ENCODE results near the gene PPP6R2. TPM values are rescaled to one million over a fixed set of nuclear protein-coding genes. Genes with fewer than 3 reads are reported as not detected.
A peak's percentile ranks its signal among the peaks of the same experiment; 100 is the strongest.

The PPP6R2 gene
- polyA plus RNA-seq, 3 donors from 2014 or later: 13.5 to 43.5 (median 19.6) TPM

DNA sequence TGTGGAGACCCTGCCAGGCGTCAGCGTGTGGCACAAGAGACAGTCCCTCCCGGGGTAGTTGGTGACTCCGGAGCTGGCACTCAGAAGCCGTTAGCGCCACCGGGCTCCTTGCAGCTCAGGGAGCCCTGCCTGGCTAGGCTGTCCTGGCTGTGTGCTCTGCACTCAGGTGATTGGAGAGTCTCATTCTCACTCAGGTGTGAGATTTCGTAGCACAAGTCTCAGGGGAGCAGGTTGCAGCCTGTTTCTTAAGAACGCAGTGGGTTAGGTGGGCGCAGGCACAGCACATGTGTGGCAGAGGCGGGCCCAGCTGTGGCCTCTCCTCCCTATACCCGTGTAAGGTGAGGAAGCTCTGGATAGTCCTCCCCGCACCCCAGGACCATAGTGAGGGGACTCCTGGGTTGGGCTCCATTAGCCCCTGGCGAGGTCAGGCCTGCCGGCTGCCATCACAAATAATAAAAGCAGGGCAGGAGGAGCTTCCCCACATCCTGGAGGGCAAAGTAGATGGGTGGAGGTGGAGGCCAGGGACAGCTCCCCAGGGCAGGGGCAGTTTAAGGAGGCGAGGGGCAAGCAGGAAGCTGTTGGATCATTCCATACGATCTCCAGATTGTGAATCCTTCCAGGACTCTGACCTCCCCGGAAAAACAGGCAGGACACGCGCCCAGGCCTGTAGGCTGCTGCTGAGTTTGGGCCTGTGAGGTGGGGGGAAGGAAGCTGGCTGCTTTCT is 92.3 kb downstream of the PPP6R2 start:
- peaks cover 3 to 30% (median 7%) of the 10 kb centered on the region in 3 donors for H3K27me3 Mint-ChIP-seq (ENCODE audit: low read depth in 3 of 3)

DNA sequence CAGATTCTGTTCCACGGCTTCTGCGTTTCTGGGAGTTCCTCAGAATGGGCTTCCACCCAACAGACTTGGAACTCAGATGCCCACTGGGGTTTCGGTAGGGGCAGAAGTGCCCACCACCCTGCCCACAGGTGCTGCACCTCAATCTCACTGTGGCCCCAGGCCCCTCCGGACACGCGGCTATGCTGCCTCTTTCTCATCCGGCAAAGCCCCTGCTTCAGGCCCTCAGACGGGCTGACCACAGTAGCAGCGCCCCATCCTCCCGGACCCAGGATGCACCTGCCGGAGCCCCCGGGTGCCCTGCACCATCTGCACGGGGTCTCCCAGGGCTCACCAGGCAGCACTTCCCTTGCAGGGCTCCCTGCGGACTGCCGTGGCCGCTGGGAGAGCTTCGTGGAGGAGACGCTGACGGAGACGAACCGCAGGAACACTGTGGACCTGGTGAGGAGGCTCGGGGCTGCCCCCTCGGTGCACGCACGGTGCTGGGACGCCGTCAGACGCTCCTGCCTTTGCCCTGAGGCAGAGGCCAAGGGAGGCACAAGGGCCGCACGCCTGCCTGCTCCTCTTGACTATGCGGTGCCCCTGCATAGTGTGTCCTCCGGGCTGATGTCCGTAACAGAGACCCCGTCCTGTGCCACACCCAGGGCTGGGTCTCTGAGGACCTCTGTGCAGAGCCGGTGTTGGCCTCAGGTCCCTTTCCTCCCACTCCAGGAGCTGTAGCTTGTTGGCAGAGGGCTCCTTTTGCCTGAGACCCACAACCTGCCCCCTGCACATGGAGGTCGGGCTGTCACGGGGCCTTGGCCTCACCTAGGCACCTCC is 93.1 kb downstream of the PPP6R2 start:
- Mint-ChIP-seq H3K27ac (no peak overlapping the region), H3K36me3 (peaks cover 0 to 9% (median 7%) of the 10 kb centered on the region in 3 donors), H3K9me3 (peaks cover 0 to 2% (median 0%) of the 10 kb centered on the region in 6 donors), H3K4me1 (no peaks in the 10 kb centered on the region), H3K27me3 (ENCODE audit: low read depth in 3 of 3) (peaks cover 3 to 25% (median 7%) of the 10 kb centered on the region in 3 donors), H3K4me3 (no peak overlapping the region)
- no peak for DNase-seq

More for the DNA sequence above, 92.3 kb downstream of the PPP6R2 start:
- H3K4me1 Mint-ChIP-seq: no peaks in the 10 kb centered on the region
- no peak overlapping the region for H3K27ac Mint-ChIP-seq
- H3K4me3 Mint-ChIP-seq: no peak overlapping the region
- peaks cover 0 to 9% (median 7%) of the 10 kb centered on the region in 3 donors for H3K36me3 Mint-ChIP-seq
- H3K9me3 Mint-ChIP-seq: peaks cover 0 to 2% (median 0%) of the 10 kb centered on the region in 6 donors
- DNase-seq: no peak

DNA sequence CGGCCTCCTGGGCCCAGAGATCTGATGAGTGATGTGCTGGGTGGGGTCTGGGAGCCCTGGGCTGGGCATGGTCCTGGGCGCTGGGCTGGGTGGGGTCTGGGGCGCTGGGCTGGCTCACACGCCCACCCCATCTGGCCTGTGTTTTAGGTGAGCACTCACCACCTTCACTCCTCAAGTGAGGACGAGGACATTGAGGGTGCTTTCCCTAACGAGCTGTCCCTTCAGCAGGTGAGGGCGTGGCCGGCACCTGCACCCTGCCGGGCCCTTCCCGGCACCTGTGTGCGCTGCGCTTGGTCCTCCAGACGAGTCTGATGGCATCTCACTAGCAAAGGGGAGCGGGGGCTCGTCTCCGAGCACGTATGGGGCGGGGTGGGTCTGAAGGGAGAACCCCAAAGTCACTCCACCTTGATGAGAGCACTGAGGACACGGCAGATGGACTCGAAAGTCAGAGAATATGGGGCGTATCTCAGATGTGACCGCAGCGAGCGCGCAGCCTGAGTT is 93.8 kb downstream of the PPP6R2 start:
- no peak overlapping the region for H3K27ac Mint-ChIP-seq
- H3K27me3 Mint-ChIP-seq (ENCODE audit: low read depth in 3 of 3): peaks cover 3 to 28% (median 4%) of the 10 kb centered on the region in 3 donors
- no peaks in the 10 kb centered on the region for H3K4me1 Mint-ChIP-seq
- no peak overlapping the region for H3K4me3 Mint-ChIP-seq
- H3K9me3 Mint-ChIP-seq: no peaks in the 10 kb centered on the region
- H3K36me3 Mint-ChIP-seq: peaks cover 0 to 4% (median 3%) of the 10 kb centered on the region in 3 donors
- DNase-seq: no peak

DNA sequence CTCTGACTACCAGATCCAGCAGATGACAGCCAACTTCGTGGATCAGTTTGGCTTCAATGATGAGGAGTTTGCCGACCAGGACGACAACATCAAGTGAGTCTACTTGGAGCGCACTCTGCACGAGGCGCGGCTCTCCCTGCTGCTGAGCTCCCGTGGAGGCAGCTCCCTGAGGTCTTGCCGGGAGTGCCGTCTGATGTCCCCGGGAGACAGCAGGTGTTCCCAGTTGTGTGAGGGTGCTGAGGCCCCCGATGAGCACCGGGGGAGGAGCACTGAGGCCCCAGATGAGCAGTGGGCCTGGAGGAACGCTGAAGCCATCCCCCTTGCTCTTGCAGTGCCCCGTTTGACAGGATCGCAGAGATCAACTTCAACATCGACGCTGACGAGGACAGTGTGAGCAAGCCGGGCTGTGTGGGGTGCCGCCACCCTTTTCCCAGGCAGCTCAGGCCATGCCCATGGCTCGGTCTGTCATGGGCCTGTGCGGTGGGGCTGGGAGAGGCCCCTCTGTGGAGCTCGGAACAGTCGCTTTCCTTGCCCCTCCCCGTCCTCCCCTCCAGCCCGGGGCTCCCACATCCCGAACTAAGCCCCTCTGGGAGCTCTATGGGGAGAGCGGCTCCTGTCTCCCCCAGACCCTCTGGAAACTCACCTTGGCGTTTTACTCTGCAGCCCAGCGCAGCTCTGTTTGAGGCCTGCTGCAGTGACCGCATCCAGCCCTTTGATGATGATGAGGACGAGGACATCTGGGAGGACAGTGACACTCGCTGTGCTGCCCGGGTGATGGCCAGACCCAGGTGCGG is 94.6 kb downstream of the PPP6R2 start:
- H3K9me3 Mint-ChIP-seq: no peaks in the 10 kb centered on the region
- DNase-seq: no peak
- H3K27ac Mint-ChIP-seq: no peak overlapping the region
- H3K36me3 Mint-ChIP-seq: peaks cover 0 to 4% (median 3%) of the 10 kb centered on the region in 3 donors
- H3K4me1 Mint-ChIP-seq: peaks cover 0 to 2% of the 10 kb centered on the region in 2 donors
- H3K4me3 Mint-ChIP-seq: no peak overlapping the region
- H3K27me3 Mint-ChIP-seq (ENCODE audit: low read depth in 3 of 3): peaks cover 3 to 28% (median 4%) of the 10 kb centered on the region in 3 donors

DNA sequence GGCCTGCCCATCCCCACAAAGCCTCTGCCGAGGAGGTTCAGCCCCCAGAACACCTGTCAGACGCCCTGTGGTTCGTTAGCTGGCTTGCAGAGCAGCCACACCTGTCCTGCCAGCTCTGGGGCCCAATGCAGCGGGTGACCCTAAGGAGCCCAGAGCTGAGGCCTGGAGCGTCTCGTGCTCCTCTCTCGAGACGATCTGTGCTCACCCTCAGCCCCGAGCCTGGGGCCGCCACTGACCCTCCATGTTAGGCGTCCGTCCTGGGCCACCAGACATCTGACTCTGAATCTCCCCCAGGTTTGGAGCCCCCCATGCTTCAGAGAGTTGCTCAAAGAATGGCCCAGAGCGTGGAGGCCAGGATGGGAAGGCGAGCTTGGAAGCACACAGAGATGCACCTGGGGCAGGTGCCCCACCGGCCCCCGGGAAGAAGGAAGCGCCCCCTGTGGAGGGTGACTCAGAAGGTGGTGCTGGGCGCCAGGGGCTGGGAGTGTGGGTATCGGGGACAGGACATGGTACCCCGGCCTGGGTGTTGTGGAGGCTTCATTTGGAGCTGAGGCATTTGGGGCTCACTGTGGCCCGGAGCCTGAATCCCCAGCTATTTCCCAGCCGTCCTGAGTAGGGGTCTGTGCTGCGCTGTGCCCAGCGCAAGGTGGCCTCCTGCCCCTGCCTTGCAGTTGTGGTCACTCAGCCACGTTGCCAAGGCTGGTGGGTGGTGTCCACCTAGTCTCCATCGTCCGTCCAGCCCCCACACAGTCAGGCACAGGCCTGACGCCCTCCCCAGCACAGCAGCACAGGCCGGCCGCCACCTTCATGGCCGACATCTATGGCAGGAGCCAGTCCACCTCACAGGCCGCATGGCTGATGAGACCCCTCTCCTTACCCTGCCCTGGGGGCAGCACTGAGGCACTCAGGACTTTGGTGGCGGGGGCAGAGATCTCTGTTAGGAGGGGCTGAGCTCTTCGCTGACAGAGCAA is 95.5 kb downstream of the PPP6R2 start:
- no peaks in the 10 kb centered on the region for H3K9me3 Mint-ChIP-seq
- peaks cover 8% of the 10 kb centered on the region in 2 donors for H3K4me1 Mint-ChIP-seq
- peaks cover 3 to 34% (median 8%) of the 10 kb centered on the region in 3 donors for H3K27me3 Mint-ChIP-seq (ENCODE audit: low read depth in 3 of 3)
- peak overlapping the region in 1 of 6 donors; percentile 29 for H3K27ac Mint-ChIP-seq
- no peak for DNase-seq
- no peak overlapping the region for H3K4me3 Mint-ChIP-seq
- H3K36me3 Mint-ChIP-seq: peaks cover 0 to 4% (median 3%) of the 10 kb centered on the region in 3 donors

DNA sequence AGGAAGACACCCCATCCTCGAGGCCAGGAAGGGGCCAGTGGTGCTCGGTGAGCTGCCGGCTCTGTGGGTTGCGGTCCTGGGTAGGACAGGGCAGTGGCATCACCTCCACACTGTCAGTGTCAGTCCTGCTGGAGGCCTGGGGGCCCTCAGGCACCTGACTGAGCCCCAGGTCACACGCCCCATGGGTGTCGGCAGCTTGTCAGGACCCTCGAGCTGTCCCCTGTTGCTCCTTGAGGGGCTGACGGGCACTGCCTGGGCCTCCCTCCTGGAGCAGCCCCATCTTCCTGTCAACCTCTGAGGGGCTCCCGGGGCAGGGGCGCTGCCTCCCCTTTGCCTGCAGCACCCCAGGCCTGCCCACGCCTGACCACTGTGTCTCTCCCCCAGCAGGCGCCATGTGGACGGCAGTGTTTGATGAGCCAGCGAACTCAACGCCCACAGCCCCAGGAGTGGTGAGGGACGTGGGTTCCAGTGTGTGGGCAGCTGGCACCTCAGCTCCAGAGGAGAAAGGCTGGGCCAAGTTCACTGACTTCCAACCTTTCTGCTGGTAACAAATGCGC is 96.3 kb downstream of the PPP6R2 start:
- no peak overlapping the region for H3K4me3 Mint-ChIP-seq
- peaks cover 8 to 9% of the 10 kb centered on the region in 2 donors for H3K4me1 Mint-ChIP-seq
- H3K36me3 Mint-ChIP-seq: peaks cover 0 to 4% (median 3%) of the 10 kb centered on the region in 3 donors
- H3K9me3 Mint-ChIP-seq: no peaks in the 10 kb centered on the region
- peak overlapping the region in 1 of 6 donors; percentile 29 for H3K27ac Mint-ChIP-seq
- no peak for DNase-seq
- H3K27me3 Mint-ChIP-seq (ENCODE audit: low read depth in 3 of 3): peaks cover 3 to 34% (median 8%) of the 10 kb centered on the region in 3 donors

DNA sequence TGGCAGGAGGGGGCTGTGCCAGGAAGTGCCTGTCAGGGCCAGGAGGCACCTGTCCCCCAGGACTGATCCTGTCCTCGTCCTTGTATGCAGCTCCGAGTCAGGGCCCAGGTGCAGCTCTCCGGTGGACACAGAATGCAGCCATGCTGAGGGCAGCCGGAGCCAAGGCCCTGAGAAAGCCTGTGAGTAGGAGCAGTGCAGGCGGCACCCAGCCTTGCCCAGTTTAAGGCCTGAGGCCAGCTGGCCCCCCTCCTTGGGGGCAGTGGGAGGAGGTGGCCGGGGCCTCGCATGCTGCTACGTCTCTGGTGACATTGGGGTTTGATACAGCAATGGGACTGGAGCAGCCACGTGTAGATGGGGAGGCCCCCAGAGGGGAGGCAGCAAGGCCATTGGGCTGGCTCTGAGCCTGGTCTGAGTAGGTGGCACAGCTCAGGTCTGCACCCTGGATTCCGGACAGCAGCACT is 96.8 kb downstream of the PPP6R2 start:
- Mint-ChIP-seq H3K9me3 (no peaks in the 10 kb centered on the region), H3K4me3 (no peak overlapping the region), H3K27me3 (ENCODE audit: low read depth in 3 of 3) (peaks cover 3 to 37% (median 8%) of the 10 kb centered on the region in 3 donors), H3K4me1 (peaks cover 13 to 14% of the 10 kb centered on the region in 2 donors), H3K27ac (peak overlapping the region in 3 of 6 donors; percentile 7 to 65 (median 28)), H3K36me3 (peaks cover 0 to 4% (median 3%) of the 10 kb centered on the region in 3 donors)
- no peak for DNase-seq

DNA sequence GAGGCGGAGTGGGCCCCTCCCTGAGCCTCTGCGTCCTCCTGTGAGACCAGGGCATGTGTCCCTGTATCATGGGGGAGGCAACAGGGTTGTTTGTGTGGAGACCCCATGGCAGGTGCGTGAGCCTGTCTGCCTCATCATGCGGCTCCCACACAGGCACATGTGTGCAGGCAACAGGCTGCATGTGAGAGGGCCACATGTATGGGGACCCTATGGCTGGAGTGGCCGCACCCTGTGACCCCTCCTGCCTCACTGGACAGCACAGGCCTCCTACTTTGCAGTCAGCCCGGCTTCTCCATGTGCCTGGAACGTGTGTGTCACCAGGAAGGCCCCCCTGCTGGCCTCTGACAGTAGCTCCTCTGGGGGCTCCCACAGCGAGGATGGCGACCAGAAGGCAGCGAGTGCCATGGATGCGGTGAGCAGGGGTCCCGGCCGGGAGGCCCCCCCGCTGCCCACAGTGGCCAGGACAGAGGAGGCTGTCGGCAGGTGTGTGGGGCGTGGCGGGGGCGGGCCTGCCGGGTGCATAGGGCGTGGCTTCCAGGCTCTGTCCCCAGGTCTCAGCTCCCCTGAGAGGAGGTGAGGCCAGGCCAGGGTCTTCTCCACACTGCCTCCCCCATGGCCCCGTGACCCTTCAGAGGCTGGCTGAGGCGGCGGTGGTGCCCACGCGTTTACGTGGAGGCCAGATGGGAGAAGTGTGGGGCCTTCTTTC is 97.6 kb downstream of the PPP6R2 start:
- DNase-seq: no peak
- no peaks in the 10 kb centered on the region for H3K9me3 Mint-ChIP-seq
- no peak overlapping the region for H3K4me3 Mint-ChIP-seq
- peaks cover 5 to 40% (median 8%) of the 10 kb centered on the region in 3 donors for H3K27me3 Mint-ChIP-seq (ENCODE audit: low read depth in 3 of 3)
- peaks cover 21 to 22% of the 10 kb centered on the region in 2 donors for H3K4me1 Mint-ChIP-seq
- peak overlapping the region in 1 of 6 donors; percentile 57 for H3K27ac Mint-ChIP-seq
- no peaks in the 10 kb centered on the region for H3K36me3 Mint-ChIP-seq

DNA sequence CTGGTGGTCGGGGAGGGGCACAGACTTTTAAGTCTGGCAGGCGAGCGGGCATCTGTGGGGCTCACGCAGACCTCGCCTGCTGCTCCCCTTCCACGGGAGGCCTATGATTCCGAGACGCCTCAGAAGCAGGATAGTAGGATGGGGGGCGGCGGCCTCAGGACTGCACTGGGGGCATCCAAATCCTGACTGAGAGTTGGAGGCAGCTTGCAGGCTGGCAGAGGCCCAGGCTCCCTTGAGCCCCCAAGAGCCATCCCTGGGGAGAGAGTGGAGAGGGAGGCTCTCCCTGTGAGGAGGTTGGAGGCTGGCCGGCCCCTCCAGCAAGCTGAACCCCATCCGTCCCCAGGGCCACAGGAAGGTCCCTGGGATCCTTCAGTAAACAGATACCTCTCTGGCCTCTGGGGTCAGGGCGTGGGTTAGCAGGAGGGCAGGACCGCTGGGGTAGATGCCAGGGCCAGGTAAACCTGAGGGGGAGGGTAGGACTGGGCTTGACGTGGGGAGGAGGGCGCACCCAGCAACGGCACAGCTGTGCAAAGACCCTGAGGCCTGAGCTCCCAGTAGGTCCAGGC is 98.4 kb downstream of the PPP6R2 start:
- Mint-ChIP-seq H3K27ac (peak overlapping the region in 4 of 6 donors; percentile 24 to 91 (median 53)), H3K4me3 (no peak overlapping the region)
- no peak for DNase-seq

DNA sequence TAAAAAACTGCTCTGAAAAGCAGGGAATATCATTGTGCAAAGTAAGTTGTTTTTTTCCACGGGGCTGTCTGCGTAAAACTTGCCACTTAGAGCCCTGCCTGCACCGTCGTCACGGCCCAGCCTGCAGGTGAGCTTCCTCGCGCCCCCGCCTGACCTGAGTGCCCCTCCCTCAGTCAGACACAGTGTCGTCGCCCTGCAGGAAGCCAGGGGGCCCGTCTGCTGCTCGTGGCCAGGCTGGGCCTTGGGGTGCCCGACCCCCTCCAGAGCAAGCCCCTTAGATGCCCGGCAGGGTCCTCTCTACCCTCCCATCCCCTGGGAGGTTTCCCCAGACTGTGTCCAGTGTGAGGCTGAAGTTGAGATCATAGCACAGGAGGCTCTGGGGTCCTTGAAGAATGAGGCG is 100.1 kb downstream of the PPP6R2 start:
- H3K27me3 Mint-ChIP-seq (ENCODE audit: low read depth in 3 of 3): peaks cover 6 to 36% (median 10%) of the 10 kb centered on the region in 3 donors
- H3K36me3 Mint-ChIP-seq: peaks cover 0 to 4% (median 3%) of the 10 kb centered on the region in 3 donors
- H3K4me1 Mint-ChIP-seq: peaks cover 31 to 34% of the 10 kb centered on the region in 2 donors
- H3K4me3 Mint-ChIP-seq: peak overlapping the region; percentile 3 to 48 (median 29)
- no peak for DNase-seq
- peak overlapping the region; percentile 83 to 93 (median 90) for H3K27ac Mint-ChIP-seq
- no peaks in the 10 kb centered on the region for H3K9me3 Mint-ChIP-seq

More for the DNA sequence above, 98.4 kb downstream of the PPP6R2 start:
- no peaks in the 10 kb centered on the region for H3K36me3 Mint-ChIP-seq
- peaks cover 24 to 26% of the 10 kb centered on the region in 2 donors for H3K4me1 Mint-ChIP-seq
- H3K9me3 Mint-ChIP-seq: no peaks in the 10 kb centered on the region
- H3K27me3 Mint-ChIP-seq (ENCODE audit: low read depth in 3 of 3): peaks cover 5 to 43% (median 5%) of the 10 kb centered on the region in 3 donors

Data from immature natural killer cell (primary cell).